ENCODE results near the gene TUBGCP6.

The TUBGCP6 gene

GRCh38 chr22:50190941-50191741 lies 53.7 kb downstream of the TUBGCP6 start:
- peak; percentile 82 for DNase-seq

GRCh38 chr22:50190182-50190940 lies 54.5 kb downstream of the TUBGCP6 start:
- peak; percentile 88 for DNase-seq

DNA sequence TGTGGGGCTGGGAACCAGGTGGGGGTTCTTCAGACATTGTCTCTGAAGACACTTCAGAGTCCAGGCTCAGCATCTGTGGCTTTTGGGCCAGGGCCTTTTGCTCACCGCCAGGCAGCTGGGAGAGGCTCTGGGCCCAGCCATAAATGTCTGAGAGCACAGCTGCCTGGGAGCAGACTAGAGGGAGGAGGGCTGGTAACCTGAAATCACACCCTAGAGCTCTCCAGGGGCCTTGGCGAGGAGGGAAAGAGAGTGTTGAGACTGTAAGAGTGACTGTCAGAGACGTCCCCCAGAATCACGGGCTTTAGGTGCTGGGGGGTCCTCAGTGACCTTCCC lies 55.0 kb downstream of the TUBGCP6 start:
- DNase-seq: no peak

DNA sequence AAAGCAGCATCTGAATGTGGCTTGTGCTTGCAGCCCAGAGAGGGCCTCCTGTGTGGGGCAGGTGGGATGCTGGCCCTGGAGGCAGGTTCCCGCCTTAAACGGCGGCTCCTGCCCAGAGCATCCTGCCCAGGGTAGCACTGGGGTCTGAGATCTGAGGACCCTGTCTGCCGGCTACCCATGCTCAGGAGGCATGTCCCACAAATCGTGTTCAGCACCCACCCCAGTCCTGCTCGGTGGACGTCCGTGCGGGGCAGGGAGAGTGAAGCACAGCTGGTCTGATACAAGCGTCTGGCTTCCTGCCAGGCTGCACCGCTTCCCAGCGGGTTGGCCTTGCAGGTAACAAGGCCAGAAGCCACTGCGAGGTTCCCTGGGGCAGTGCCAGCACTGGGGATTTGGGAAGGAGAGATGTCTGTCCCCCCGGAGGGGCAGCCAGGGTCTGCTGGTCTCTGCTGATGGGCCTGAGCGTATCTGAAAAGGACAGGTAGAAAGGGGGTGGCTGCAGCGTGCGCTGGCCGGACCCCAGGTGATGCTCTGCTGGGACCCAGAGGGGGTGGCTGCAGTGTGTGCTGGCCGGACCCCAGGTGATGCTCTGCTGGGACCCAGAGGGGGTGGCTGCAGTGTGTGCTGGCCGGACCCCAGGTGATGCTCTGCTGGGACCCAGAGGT lies 55.5 kb downstream of the TUBGCP6 start:
- DNase-seq: no peak

- no peak for DNase-seq
These were observed 56.5 kb downstream of the TUBGCP6 start for GRCh38 chr22:50188356-50188755.

GRCh38 chr22:50186761-50187523 lies 57.9 kb downstream of the TUBGCP6 start:
- DNase-seq: peak; percentile 39

GRCh38 chr22:50186181-50186714 lies 58.6 kb downstream of the TUBGCP6 start:
- no peak for DNase-seq

DNA sequence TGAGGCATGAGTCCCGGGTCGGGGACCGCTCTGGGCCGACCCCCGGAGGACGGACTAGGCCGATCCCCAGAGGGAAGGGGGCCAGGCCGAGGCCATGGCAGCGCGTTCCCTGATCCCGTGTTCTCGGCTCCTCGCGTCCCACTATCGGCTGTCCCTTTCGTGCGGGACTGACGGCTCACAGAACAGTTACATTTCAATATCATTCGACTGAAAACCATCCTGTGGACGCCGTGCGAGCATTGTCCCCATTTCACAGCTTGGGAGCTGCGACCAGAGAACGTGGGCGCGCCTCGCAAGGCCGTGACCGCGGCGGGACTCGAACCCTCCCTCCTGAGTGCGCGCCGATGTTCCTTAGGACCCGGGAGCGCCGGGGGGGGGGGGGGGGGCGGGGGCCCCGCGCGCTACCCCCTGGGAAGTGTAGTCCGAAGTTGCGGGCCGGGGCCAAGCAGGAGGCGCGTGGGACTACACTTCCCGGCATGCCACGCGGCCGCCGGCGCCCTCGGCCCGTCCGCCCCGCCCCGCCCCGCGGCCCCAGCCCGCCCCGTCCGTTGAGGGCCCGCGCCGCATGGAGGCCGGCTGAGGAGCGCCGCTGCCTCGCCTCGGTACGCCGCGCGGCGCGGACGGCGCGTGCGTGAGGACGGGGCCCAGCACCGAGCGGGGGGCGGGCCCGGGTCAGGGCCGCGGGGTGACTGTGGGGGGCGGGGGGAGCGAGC lies 59.3 kb downstream of the TUBGCP6 start, which contains the start of gene TRABD:
TRABD (plus strand) TSS at position 539 of the 713 bp plus-strand sequence. CDS start 7,148 bp downstream, outside the sequence.
- DNase-seq: peak; percentile 91

DNA sequence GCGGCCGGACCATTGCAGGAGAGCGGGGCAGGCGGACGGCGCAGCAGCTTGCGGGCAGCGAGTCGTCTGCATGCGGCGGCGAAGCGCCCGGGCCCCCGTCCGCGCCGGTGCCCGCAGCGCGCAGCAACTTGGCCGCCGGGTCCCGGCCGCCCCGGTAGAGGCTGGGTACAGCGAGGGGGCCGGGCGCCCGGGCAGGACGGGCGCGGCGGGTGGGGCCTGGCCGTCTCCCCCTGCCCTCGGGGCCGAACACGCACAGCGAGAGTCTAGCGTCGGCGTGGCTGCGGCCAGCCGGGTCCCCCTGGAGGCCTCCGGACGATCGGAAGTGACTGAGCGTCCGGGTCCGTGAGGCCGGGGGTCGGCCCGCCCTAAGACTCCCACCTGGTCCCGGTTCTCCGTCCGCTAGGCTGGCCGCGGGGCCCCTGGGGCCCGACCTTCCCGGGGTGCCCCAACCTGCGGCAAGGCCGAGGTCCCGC lies 59.9 kb downstream of the TUBGCP6 start:
- no peak for DNase-seq

DNA sequence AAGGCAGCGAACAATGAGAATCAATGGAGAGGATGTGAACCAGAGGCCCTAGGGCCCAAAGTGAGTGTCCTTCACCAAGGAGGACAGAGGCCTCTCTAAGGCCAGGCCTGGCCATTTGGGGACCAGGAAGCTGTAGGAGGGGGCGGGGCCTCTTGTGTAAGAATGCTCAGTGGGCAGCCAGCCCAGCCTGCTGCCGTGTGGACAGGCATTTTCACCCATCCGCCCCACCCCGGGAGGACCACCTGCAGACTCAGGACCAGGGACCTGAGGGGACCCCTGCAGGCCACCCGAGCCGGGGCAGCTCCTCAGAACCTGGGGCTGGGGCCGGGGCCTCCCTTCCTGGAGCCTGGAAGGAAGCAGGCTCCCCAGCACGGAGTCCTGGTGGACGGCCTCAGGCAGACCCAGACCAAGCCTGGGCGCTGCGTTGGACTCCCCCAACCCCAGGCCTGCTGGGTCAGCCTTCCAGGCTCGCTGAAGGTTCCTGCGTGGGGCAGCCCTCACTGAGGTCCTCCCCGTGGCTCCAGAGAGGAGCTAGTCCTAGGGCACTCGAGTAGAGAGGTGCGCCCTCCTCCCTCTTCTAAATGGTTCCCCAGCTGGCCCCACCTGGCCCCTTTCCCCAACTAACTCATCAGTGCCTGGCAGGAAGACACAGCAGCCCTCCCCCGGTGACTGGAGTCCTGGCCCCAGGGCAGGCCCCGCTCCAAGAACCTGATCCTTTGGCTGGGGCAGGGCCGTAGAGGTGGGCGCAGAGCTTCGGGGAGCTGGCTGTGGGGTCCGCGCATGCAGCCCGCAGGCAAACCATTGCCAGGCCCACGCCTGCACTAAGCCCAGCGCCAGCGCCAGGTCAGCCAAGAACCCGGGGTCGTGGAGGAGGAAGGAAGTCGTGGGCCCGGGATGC lies 60.6 kb downstream of the TUBGCP6 start:
- no peak for DNase-seq

GRCh38 chr22:50183141-50183971 lies 61.5 kb downstream of the TUBGCP6 start:
- no peak for DNase-seq

DNA sequence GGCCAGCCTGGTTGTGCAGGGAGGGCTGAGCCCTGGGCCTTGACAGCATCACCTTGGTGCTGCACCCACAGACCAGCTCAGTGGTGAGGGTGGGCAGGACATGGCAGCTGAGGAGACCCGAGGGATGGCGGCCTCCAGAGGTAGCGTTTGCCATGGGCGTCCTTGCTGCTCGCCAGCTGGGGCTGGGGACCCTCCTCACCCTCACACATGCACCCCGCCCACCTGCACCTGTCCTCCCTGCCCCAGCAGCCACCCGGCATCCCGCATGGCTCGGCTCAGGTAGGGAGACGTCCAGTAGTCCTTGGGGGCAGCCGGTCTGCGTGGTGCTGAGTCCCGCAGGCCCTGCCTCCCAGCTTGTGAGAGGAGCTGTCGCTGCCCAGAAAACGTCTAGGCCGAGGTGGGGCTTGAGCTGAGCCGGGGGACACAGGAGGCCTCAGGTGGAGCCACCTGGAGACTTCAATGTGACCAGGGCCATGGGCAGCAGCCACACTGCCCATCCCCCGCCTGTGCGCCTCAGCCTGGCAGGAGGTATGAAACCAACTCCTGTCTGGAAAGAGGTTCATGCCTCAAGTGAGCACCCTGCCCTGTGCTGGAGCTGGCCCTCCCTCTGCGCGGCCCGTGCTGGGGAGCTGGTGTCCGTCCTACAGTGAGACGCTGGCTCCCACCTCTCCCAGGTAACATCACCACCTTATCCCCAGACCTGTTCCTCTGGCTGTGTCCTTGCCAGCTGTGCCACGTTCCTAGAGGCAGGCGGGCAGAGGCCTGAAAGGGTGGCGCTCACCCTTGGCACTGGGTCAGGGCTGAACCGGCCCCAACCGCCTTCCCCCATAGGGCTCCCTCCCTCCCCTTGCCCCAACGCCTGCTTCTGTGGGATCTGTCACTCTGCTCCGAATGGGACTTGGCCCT lies 62.4 kb downstream of the TUBGCP6 start:
- no peak for DNase-seq

DNA sequence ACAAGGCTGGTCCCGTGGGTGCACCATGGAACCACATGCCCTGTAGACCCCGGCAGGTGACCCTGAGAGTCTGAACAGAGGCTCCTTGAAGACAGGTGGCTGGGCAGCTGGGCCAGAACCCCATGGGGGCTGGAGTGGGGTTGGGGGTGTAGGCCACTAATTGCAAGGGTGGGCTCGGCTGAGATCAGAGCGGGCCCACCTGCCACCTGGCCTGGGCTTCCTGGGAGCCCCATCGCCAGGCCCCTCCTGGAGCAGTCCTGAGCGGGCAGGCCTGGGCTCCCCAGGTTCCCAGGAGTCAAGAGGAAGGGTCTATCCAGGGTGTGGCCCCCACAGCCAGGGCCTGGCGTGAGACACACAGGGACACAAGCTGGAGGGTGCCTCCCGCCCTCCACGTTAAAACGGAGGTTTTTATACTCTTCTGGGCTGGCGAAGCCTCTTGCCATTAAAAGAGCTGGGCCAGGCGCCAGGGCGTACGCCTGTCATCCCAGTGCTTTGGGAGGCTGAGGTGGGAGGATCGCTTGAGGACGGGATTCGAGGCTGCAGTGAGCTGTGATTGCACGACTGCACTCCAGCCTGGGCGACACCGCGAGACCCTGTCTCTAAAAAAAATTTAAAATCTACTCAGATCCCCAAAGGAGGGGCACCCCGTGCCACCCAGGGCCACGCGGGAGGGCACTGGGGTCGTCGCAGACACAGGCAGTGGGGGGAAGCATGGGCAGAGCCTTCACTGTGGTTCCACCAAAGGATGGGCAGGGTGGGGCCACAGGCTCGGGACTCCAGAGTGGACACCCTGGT lies 63.9 kb downstream of the TUBGCP6 start:
- DNase-seq: no peak

DNA sequence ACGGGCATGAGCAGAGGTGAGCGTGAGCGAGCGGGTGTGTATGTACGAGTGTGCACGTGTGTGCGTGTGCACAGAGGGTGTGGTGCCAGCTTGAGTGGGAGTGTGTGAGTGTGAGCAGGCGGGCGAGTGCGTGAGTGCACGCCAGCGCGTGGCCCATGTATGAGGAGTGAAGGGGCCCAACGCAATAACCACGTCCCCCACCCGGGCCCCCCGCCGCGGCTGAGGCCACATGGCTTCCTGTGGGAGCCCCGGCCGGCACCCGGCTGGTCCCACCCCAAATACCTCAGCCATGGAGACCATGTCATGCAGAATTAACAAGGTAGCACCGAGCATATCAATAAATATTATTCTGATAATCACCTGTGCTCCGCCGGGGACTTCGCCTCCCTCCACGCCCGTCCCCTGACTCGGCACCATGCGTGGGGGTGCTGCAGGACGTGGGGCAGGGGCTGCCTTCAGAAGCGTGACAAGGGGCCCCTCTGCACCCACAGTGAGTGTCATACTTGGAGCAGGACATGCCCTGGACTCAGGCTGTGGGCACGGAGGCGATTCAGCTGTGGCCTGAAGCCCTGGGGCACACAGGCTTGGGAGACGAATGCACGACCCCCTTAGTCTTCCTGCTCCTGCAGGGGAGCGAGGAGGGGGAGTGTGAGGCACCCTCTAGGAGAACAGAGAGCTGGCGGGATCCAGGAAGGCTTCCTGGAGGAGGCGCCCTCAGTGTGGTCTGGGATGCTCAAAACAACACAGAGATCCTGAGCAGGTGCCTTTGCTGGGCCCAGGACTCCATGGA lies 64.7 kb downstream of the TUBGCP6 start:
- DNase-seq: no peak

DNA sequence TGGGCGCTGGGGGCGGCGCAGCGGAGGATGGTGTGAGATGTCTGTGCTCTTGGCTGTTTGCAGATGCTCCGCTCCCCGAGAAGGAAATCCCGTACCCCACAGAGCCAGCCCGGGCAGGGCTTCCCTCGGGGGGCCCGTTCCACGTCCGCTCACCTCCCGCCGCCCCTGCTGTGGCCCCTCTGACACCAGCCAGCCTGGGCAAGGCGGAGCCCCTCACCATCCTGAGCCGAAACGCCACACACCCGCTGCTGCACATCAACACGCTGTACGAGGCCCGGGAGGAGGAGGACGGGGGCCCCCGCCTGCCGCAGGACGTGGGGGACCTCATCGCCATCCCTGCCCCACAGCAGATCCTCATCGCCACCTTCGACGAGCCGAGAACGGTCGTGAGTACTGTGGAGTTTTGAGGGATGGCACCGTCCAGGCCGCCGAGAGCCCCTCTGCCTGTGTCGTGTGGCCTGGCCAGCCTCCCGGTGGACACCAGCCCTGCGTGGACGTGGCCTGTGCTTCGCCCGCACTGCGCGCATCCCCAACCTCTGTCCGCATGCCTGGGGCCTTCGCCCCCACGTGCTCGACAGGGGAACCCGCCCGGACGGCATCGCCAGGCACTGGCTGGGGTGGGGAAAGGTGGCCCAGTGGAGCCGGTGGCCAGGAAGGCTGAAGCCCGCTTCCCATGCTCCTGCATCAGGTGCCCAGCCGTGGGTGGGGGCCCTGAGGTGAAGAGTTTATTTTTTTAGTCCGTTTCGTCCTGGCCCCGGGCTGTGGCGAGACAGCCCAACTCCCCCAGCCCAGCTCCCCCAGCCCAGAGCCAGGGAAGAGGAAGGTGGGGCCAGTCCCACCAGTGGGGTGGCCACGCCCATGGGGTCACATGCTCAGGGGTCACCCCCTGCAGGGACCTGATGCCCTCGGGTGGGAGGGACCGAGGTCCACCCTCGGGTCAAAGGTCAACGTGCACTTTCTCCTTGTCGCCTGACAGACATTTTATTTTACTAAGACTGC lies 65.7 kb downstream of the TUBGCP6 start:
- no peak for DNase-seq

GRCh38 chr22:50178471-50178864 lies 66.4 kb downstream of the TUBGCP6 start:
- DNase-seq: no peak

Data from CD4-positive, alpha-beta T cell treated with Interleukin-21 for 1 hour (primary cell).